ENCODE measurements around the gene FHIT.

DNA sequence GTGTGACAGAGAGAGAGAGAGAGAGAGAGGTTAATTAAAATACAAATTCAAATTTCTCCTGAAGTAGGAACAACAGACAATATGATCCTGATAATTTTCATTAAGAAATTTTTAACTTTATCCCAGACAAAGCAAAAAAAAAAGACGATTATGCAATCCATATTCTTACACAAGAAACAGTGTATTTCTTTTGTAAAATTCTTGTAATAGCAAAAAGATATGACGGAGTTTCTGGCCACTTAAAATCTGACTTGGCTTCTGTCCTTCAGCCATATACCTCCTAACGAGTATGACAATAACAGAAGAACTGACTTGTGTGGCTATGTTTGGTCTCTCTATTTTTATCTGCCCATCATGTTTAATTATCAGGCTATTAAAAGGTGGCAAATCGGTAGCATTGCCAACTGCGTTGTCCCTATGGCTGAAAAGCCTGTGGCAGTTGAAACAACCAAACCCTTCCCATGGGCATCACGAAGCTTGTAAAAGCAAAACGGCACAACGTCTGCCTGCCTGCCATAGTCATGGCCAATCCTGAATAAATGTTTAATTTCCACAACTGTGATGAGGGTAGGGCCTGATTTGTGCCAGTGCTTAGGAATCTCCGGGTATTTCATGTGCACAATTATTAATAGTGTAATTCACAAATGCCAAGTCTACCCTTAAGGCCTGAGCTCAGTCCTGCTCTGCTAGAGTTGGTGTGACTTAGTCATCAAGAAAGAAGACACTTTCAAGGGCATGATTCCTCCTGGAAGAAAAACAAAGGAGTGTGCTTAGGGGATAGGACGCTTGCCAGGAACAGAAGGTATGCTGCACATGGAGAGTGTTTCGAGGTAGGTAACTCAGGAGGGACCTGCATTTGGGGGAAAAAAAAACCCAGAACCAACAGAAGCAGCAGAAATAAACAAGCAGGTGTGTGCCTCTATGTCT, 1090.2 kb downstream of the FHIT start:
- TF ChIP-seq, protein P1, sequence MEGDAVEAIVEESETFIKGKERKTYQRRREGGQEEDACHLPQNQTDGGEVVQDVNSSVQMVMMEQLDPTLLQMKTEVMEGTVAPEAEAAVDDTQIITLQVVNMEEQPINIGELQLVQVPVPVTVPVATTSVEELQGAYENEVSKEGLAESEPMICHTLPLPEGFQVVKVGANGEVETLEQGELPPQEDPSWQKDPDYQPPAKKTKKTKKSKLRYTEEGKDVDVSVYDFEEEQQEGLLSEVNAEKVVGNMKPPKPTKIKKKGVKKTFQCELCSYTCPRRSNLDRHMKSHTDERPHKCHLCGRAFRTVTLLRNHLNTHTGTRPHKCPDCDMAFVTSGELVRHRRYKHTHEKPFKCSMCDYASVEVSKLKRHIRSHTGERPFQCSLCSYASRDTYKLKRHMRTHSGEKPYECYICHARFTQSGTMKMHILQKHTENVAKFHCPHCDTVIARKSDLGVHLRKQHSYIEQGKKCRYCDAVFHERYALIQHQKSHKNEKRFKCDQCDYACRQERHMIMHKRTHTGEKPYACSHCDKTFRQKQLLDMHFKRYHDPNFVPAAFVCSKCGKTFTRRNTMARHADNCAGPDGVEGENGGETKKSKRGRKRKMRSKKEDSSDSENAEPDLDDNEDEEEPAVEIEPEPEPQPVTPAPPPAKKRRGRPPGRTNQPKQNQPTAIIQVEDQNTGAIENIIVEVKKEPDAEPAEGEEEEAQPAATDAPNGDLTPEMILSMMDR (IDR thresholded peaks at IDR 0.05 in 4 of 5, conservative IDR thresholded peaks at IDR 0.05 in 1 of 5), result no peak
- TF ChIP-seq POLR2A (IDR thresholded peaks at IDR 0.05), result no peak
